NK-92 (cell line): ENCODE measurements around the gene PXDN.

Experiments
- DNase-seq: peaks from one replicate; lab custom pipeline; 2025; ENCODE audit not compliant: unreplicated experiment; lab: John Stamatoyannopoulos, UW

PXDN gene

GRCh38 chr2:1585635-1586034 lies 158.7 kb downstream of the PXDN start:
- DNase-seq: no peak

DNA sequence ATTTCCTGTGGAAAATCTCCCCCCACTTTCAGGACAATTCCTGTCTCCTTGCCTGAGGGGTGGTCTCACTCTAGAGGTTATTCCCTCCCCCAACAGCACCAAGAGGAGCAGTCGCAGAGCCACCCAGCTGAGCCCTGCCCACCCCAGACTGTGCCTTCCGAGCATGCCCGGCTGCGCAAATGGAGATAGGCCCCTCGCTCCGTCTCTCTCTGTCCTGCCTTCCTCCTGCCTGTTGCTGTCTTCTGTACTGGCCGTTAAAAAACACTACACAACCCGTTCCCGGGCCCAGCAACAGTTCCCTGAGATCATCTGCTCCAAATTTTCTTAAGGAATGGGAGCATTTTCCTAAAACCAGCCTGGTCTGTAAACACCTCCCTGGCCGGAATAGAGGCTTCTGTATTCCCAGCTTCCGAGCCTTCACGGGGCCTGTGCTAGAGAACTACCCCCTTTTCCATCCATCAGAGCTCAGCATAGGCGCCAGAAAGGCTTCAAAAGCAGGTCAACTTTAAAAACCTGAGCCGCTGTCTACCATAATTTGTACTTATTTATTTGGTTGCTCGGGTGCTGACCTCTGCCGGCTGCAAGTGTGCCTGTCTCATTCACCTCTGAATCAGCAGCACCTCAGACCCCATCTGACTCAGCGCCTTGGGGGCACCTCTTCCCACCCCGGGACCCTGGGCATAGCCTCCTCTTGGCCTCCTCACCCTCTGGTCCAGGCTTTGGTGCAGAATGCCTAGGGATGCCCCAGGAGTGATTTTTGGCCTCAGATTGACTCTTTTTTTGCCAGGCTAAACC lies 159.4 kb downstream of the PXDN start:
- no peak for DNase-seq

DNA sequence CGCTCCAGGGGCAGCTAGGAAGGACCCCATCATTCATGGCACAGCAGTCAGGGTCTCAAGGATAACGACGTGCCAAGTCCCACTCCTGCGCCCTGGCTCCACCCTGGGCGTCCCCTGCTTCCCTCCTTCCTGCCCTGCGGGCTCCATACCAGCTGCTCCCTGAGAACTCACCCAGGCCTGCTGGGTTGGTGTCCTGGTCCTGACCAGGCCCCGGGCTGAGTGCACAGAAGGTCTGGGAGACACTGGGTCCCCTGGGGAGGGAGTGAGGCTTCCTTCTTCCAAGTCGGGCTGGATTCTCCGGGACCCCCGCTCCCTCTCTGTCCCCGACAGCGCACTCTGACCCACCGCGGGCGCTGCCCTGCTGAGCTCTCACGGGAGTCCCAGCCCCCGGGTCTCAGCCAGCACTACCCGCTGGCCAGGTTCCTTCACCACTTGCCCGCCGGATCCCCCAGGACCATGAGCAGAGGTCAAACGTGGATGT lies 160.2 kb downstream of the PXDN start:
- no peak for DNase-seq

DNA sequence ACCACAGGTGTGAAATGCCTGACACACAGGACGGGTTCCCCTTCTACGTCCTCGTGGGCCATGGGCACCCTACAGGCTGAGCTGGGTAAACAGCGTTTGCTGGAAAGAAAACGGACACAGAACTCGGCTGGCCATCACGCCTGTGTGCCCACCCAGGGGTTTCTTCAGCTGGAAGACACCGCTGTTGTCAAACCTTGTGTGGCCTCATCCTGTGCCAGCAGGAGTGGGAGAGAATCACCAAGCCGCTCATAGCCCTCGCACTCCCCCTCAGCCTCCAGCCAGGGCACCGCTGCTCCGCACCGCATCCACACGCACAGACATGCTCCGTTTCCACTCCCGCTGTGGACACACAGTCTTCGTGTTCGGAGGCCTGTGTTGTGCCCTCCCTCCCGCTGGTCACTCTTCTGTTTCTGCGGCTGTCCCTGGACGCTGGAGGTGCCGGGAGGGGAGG lies 161.4 kb downstream of the PXDN start:
- no peak for DNase-seq

- no peak for DNase-seq
These were observed 162.2 kb downstream of the PXDN start for GRCh38 chr2:1581965-1582625.
